Measurements from ENCODE around the gene RTCA. TPM values are rescaled to one million over a fixed set of nuclear protein-coding genes. Genes with fewer than 3 reads are reported as not detected.
A peak's percentile ranks its signal among the peaks of the same experiment; 100 is the strongest.
"Not testable (repeated sequence)": the region's sequence is repeated elsewhere in the genome, so short reads cannot be mapped to it uniquely, and the experiment has no call there.

RTCA gene
- 10 to 100 TPM; 14.7 to 28.4 (median 27.5) TPM for polyA plus RNA-seq

DNA sequence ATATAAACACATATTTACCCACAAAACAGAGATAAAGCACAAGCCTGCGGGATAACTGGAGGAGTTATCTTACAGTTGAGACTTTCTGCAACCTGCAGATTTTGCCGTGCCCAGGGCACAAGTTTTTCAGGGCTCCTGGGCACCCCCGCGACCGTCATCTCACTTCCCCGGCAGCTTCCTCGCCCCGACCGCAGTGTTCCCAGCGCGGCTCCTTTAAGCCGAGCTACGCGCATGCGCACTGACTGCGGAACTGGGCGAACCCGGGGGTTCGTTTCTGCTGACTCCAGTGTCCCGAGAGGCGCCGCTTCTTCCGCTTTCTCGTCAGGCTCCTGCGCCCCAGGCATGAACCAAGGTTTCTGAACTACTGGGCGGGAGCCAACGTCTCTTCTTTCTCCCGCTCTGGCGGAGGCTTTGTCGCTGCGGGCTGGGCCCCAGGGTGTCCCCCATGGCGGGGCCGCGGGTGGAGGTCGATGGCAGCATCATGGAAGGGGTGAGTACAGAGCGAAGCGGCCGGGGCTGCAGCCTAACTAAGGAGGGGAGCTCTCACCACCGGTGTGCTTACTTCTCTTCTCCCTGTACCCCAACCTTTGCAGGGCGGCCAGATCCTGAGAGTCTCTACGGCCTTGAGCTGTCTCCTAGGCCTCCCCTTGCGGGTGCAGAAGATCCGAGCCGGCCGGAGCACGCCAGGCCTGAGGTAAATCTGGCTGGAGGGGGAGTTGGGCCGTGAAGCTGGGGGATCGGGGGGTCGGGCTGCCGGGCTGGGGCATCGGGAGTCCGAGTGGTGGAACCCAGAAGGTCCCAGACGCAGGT lies at the start of gene RTCA:
TSS of gene RTCA (plus strand) at position 286 of the 810 bp plus-strand sequence. CDS start at position 446, 160 bp downstream.
- Mint-ChIP-seq H3K4me3 (peak within 1 kb of the TSS; percentile 100), H3K27me3 (ENCODE audit: low read depth in 3 of 3) (peaks cover 11 to 16% (median 13%) of the 10 kb centered on the region in 3 donors), H3K9me3 (peaks cover 0 to 4% (median 1%) of the 10 kb centered on the region in 6 donors), H3K36me3 (peaks cover 16 to 39% (median 30%) of the 10 kb centered on the region in 3 donors), H3K27ac (peak within 1 kb of the TSS; percentile 94 to 99 (median 97)), H3K4me1 (peaks cover 48 to 62% of the 10 kb centered on the region in 2 donors)
- DNase-seq, result peak; percentile 95 to 96 (median 95)

DNA sequence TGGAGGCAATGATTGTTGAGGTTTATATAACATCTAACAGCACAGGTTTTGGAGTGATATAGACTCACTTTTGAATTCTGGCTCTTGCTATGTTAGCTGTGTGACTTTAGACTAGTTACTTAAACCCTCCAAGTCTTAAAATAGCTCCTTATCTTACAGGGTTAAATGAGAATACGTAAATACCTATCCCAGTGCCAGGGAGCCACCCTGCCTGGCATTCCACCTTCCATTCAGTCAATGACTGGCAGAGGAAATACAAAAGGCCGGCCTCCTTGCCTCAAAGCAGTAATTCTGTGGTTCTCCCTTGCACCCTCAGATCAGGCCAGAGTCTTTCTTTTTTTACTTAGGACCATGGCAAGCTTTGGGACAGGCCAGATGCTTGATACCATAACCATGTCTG lies 48.2 kb upstream of the RTCA start:
- DNase-seq, result no peak
- H3K4me1 Mint-ChIP-seq, result peaks cover 13% of the 10 kb centered on the region in 2 donors
- peaks cover 9 to 28% (median 18%) of the 10 kb centered on the region in 3 donors for H3K36me3 Mint-ChIP-seq
- H3K9me3 Mint-ChIP-seq, result no peaks in the 10 kb centered on the region
- no peak overlapping the region for H3K4me3 Mint-ChIP-seq
- H3K27ac Mint-ChIP-seq, result peak overlapping the region in 2 of 6 donors; percentile 19 to 47
- H3K27me3 Mint-ChIP-seq (ENCODE audit: low read depth in 3 of 3), result no peaks in the 10 kb centered on the region

DNA sequence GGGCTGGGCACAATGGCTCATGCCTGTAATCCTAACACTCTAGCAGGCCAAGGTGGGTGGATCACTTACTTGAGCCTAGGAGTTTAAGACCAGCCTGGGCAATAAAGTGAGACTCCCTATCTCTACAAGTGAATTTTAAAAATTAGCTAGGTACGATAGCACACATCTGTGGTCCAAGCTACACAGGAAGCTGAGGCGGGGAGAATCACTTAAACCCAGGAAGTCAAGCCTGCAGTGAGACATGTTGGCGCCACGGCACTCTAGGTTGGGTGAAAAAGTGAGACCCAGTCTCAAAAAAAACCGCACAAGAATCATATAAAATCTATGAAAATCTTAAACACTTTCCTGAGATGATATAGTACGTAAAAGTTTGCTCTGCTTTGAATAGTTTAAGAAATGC lies 46.6 kb upstream of the RTCA start:
- Mint-ChIP-seq H3K4me1 (peaks cover 13 to 17% of the 10 kb centered on the region in 2 donors), H3K4me3 (peak overlapping the region; percentile 30 to 66 (median 56)), H3K27ac (peak overlapping the region; percentile 63 to 79 (median 74)), H3K36me3 (peaks cover 4 to 23% (median 13%) of the 10 kb centered on the region in 3 donors), H3K27me3 (ENCODE audit: low read depth in 3 of 3) (no peaks in the 10 kb centered on the region), H3K9me3 (no peaks in the 10 kb centered on the region)
- peak in 2 of 3 donors; percentile 26 to 27 for DNase-seq

DNA sequence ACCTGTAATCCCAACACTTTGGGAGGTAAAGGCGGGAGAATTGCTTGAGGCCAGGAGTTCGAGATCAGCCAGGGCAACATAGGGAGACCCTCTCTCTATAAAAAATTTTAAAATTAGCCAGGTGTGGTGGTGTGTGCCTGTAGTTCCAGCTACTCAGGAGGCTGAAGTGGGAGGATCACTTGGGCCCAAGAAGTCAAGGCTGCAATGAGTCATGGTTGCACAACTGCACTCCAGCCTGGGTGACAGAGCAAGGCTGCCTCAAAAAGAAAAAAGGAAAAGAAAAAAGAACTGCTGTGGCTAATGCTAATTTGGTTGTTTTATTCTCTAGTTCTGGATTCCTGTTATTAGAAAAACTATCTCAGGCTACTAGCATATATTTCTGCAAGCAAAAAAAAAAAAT lies 46.1 kb upstream of the RTCA start:
- H3K4me1 Mint-ChIP-seq, result peaks cover 13 to 17% of the 10 kb centered on the region in 2 donors
- peaks cover 4 to 19% (median 13%) of the 10 kb centered on the region in 3 donors for H3K36me3 Mint-ChIP-seq
- H3K27me3 Mint-ChIP-seq (ENCODE audit: low read depth in 3 of 3), result no peaks in the 10 kb centered on the region
- DNase-seq, result no peak
- no peaks in the 10 kb centered on the region for H3K9me3 Mint-ChIP-seq
- peak overlapping the region; percentile 30 to 66 (median 56) for H3K4me3 Mint-ChIP-seq
- peak overlapping the region; percentile 63 to 79 (median 74) for H3K27ac Mint-ChIP-seq

DNA sequence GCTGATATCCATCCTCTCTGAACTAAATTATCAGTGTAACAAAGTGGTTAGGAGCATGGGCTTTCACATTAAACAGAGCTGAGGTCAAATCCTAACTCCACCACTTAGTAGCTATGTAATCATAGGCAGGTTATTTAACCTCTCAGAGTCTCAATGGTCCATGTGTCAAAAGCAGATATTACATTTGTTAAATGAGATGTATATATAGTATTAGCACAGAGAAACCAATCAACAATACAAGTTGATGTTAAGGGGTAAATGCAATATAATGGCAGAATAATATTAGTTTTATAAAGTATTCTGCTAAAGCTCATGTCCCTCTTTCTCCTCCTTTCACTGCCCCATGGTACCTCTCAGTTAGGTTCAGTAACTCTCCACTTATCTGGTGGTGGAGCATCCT lies 43.6 kb upstream of the RTCA start:
- Mint-ChIP-seq H3K36me3 (peaks cover 0 to 20% (median 13%) of the 10 kb centered on the region in 3 donors), H3K27ac (no peak overlapping the region), H3K4me1 (peaks cover 13 to 17% of the 10 kb centered on the region in 2 donors), H3K9me3 (no peaks in the 10 kb centered on the region), H3K27me3 (ENCODE audit: low read depth in 3 of 3) (no peaks in the 10 kb centered on the region), H3K4me3 (no peak overlapping the region)
- no peak for DNase-seq

DNA sequence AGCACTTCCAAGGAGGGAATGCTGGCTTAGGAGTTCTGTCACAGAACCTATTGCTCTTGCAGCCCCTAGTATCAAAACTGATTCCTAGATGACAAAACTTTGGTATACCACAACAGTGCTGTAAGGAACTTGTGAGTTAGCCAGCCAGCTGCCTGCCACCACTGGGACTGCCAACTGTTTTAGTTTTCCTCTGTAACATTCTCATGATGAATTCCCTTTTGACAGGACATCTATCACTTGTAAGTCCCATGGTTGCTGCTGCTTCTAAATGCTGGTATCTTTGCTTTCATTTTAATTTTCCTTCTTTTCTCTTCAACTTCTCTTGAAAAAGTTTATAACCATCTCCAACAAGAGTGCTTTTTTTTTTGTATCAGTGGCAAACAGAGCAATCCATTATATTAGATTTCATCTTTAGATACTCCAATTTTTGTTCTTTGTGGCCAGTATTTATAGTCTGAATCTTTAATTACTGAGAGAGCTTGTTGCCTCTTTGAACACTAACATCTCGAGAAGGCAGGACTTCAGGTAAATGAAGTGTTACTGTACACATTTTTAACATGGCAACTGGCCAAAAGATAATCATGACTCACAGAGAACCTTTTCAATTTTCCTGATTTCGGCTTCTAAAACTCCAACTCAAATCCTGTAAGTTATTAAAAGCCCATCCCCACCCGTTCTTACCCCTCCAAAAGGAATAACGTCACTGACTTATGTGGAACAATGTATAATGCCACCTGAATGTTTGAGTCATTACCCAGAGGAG lies 36.2 kb upstream of the RTCA start:
- DNase-seq, result no peak
- Mint-ChIP-seq H3K4me1 (no peaks in the 10 kb centered on the region), H3K36me3 (peaks cover 17 to 47% (median 22%) of the 10 kb centered on the region in 3 donors), H3K27ac (no peak overlapping the region), H3K9me3 (no peaks in the 10 kb centered on the region), H3K27me3 (ENCODE audit: low read depth in 3 of 3) (no peaks in the 10 kb centered on the region), H3K4me3 (no peak overlapping the region)

DNA sequence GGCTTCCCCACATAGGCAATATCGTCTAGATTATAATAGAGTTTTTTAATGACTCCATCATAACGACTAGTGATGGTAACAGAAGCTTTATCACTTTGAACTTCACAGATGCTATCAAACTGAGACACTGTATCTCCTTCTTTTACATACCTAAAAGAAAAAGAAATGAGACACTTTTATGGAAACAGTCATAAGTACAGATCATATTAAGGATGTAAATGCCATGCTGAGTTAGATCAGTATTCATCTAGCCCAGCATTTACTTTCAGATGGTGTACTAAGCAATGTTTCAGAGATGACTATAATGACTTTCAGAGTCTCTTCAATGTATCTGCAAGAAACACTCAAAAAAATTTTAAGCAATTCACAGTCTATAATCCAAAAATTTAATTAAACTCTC lies 35.3 kb upstream of the RTCA start:
- H3K36me3 Mint-ChIP-seq, result peaks cover 17 to 47% (median 20%) of the 10 kb centered on the region in 3 donors
- no peaks in the 10 kb centered on the region for H3K4me1 Mint-ChIP-seq
- no peaks in the 10 kb centered on the region for H3K9me3 Mint-ChIP-seq
- H3K27ac Mint-ChIP-seq, result no peak overlapping the region
- no peak for DNase-seq
- no peaks in the 10 kb centered on the region for H3K27me3 Mint-ChIP-seq (ENCODE audit: low read depth in 3 of 3)
- no peak overlapping the region for H3K4me3 Mint-ChIP-seq

DNA sequence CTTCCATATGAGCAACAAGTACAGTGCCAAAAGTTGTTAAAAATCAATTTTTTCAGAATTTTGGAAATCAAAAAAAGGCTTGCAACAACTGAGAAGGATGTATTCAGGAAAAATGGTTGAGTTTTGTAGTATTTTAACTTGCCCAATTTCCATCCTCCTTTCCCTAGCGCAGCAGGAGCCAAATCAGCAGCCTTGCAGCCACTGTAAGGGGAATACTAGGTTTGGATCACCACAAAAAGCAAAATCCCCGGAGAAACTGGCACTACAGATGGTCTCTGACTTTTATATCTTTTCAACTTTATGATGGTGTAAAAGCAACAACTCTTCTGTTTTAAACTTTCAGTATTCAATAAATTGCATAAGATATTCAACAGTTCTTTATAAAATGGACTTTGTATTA lies 34.3 kb upstream of the RTCA start:
- Mint-ChIP-seq H3K27me3 (ENCODE audit: low read depth in 3 of 3) (no peaks in the 10 kb centered on the region), H3K4me1 (no peaks in the 10 kb centered on the region), H3K27ac (no peak overlapping the region), H3K9me3 (no peaks in the 10 kb centered on the region), H3K36me3 (peaks cover 20 to 50% (median 24%) of the 10 kb centered on the region in 3 donors), H3K4me3 (no peak overlapping the region)
- DNase-seq, result no peak

DNA sequence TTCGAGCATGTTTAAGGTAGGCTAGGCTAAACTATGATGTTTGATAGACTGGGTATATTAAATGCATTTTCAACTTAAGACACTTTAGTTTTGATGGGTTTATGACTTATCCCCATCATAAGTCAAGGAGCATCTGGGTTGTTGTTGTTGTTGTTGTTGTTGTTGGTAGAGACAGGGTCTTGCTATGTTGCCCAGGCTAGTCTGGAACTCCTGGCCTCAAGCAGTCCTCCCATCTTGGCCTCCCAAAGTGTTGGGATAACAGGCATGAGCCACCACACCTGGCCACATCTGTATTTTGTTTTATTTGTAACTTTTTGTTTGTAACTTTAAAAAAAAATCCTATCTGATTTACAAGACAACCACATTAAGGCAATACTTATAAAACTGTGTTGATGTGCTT lies 33.9 kb upstream of the RTCA start:
- Mint-ChIP-seq H3K9me3 (no peaks in the 10 kb centered on the region), H3K27me3 (ENCODE audit: low read depth in 3 of 3) (no peaks in the 10 kb centered on the region), H3K36me3 (peaks cover 22 to 49% (median 24%) of the 10 kb centered on the region in 3 donors), H3K27ac (no peak overlapping the region), H3K4me3 (no peak overlapping the region), H3K4me1 (no peaks in the 10 kb centered on the region)
- DNase-seq, result no peak

DNA sequence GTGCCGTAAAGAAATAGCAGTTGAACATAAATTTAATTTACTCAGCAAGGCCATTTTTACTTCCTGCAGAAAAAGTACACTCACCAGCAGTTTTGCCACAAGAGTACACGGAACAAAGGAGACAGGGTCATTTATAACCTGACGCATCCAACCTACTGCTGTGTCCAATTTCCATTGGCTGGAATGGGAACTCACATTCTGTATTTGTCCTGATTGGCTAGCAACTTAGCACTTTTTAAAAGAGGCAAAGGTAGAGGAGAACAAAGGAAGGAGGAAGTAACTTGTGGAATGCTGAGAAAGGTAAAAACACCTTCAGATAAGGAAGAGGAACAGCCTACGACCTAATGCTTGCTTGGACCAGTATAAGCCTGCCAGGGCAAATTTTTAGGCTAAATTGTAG lies 32.5 kb upstream of the RTCA start:
- not testable (repeated sequence) for H3K9me3 Mint-ChIP-seq; DNase-seq; H3K27ac Mint-ChIP-seq; H3K4me3 Mint-ChIP-seq; H3K4me1 Mint-ChIP-seq; H3K27me3 Mint-ChIP-seq (ENCODE audit: low read depth in 3 of 3)
- H3K36me3 Mint-ChIP-seq, result peaks cover 19 to 41% (median 24%) of the 10 kb centered on the region in 3 donors

DNA sequence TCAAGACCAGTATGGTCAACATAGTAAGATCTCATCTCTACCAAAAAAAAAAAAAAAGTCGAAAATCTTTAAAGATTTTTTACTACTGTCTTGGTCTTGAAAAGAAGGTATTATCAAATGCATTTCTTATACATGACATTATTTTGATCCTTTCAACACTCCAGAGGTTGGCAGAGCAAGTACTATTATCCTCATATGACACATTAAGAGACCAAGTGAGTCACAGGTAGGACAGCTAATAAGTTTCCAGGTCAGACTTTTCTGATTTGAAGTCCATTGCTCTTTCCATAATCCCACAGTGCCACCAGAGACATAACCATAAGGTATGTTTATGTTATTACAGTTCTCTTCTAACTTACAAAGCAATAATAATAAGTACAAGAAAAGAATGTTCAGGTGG lies 31.6 kb upstream of the RTCA start:
- peaks cover 0 to 1% of the 10 kb centered on the region in 2 donors for H3K4me1 Mint-ChIP-seq
- peaks cover 22 to 48% (median 27%) of the 10 kb centered on the region in 3 donors for H3K36me3 Mint-ChIP-seq
- no peaks in the 10 kb centered on the region for H3K27me3 Mint-ChIP-seq (ENCODE audit: low read depth in 3 of 3)

DNA sequence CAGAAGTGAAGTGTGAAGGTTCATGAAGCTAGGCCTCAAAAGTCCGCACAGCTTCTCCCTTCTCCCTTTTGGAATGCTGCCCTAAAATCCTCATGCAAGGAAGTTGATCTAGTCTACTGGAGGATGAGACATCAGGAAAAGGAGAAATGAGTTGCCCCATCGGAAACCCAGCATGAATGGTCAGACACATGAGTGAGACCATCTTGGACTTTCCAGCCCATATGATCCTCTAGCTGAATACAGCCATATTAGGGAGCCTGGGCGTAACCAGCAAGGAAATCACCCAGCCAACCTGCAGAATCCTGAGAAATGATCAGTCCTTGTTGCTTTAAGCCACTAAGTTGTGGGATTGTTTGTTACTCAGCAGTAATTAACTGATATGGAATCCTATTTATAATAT lies 28.9 kb upstream of the RTCA start:
- H3K36me3 Mint-ChIP-seq, result peaks cover 19 to 42% (median 29%) of the 10 kb centered on the region in 3 donors
- H3K4me3 Mint-ChIP-seq, result no peak overlapping the region
- no peak overlapping the region for H3K27ac Mint-ChIP-seq
- H3K4me1 Mint-ChIP-seq, result peaks cover 3 to 8% of the 10 kb centered on the region in 2 donors
- no peaks in the 10 kb centered on the region for H3K27me3 Mint-ChIP-seq (ENCODE audit: low read depth in 3 of 3)
- H3K9me3 Mint-ChIP-seq, result no peaks in the 10 kb centered on the region
- DNase-seq, result no peak

More for the DNA sequence above, 31.6 kb upstream of the RTCA start:
- Mint-ChIP-seq H3K9me3 (no peaks in the 10 kb centered on the region), H3K4me3 (no peak overlapping the region), H3K27ac (no peak overlapping the region)
- no peak for DNase-seq

DNA sequence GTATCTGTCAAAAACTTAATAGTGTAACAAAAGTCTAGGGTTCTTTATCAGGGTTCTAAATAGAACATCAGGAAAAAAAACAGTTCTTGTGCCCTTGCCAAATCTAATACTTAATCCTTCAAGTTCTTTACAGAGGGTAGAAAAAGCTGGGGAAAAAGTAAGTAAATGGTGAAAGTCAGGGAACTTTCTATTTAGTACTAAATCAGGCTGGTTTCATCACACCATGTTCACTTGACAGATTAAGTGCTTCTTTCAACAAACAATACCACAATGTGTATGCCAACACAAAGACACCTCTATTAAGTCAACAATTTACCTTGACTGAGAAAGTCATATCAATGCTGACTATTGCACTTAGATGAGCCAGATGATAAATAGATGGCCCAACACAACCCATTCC lies 26.1 kb upstream of the RTCA start:
- no peak overlapping the region for H3K4me3 Mint-ChIP-seq
- no peak overlapping the region for H3K27ac Mint-ChIP-seq
- no peaks in the 10 kb centered on the region for H3K27me3 Mint-ChIP-seq (ENCODE audit: low read depth in 3 of 3)
- H3K36me3 Mint-ChIP-seq, result peaks cover 9 to 27% (median 18%) of the 10 kb centered on the region in 3 donors
- DNase-seq, result no peak
- H3K9me3 Mint-ChIP-seq, result no peaks in the 10 kb centered on the region
- peaks cover 3 to 23% of the 10 kb centered on the region in 2 donors for H3K4me1 Mint-ChIP-seq

DNA sequence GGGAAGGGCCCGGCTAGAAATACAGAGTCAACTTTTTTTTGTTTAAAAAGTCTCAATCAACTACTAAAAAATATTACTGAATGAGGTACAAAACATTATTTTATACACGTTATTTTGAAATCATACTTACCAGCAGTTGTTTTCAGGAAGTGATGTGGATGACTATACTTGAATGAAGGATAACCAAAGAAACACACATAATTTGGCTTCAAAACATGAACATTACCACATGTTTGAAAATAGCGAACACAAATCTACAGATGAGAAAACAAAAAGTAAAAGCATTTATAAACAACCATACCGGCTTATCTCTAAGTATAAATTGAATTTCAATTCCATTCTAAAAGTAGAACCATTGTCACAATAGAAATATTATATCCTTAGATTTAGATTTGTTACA lies 25.4 kb upstream of the RTCA start:
- no peak for DNase-seq
- Mint-ChIP-seq H3K27me3 (ENCODE audit: low read depth in 3 of 3) (no peaks in the 10 kb centered on the region), H3K36me3 (peaks cover 8 to 27% (median 18%) of the 10 kb centered on the region in 3 donors), H3K4me3 (no peak overlapping the region), H3K4me1 (peaks cover 3 to 23% of the 10 kb centered on the region in 2 donors), H3K9me3 (no peaks in the 10 kb centered on the region), H3K27ac (no peak overlapping the region)

All from immature natural killer cell (primary cell).